Measurements from ENCODE around the gene PPIF.

Gene PPIF

DNA sequence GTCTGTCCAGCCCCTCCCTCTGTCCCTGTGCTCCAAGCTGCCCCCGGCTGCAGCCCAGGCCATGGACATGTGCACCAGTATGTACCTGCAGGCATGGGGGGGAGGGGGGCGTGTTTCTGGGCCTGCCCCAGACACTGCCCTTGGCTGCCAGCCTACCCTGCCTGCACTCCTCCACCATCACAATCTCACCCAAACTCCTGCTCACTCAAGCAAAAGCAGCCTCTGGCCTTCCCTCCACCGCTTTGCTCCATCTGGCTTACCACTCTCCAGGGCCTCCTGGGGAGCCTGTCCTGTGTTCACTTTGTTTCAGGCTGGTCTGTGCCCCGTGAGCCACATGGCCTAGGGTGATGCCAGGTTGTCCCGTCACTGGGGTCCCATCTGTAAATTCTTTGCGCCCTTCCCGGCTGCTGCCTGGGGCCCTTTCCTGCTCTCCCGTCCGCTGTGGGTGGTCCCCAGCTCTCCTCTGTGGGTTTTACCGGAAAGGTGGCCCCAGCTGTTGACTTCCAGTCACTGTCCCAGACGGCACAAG, 33.3 kb upstream of the PPIF start:
- DNase-seq: no peak

DNA sequence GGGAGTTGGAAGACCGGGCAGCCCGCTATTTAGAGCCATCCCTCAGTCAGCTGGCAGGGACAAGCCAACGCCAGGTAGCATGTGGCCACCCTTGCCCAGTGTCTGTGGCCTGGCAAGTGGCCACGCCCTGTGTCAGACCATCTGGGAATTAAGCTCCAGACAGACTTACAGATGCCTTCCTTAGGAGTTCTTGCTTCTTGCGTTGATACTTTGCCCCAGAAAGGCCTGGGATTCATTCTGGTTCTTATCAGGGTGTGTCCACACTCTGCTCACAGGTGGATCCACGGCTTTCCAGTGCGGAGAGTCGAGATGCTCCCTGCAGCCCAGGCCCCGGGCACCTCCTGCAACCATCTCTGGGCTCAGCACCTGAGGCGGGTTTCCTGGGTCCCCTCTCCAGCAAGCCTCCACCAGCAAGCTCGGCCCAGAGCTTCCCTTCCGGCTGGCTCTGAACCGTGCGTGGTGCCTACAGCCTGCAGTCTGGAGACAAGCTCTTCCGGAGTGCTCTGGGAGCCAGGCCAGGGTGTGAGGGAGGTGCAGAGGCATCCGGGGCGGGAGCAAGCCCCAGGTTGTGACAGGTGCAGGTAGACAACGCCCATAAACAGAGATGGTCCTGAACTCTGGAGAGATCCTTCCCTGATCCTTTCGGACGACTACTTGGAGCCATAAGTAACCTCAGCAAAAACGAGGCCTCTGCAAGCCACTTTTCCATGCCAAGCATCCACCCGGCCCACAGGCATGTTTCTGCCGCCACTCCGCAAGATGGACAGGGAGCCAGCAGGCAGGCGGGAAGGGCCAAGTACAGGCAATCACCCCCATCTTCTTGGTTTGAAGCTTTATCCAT, 32.3 kb upstream of the PPIF start:
- no peak for DNase-seq

- no peak for DNase-seq
Observed at GRCh38 chr10:79315602-79315920, 31.7 kb upstream of the PPIF start.

DNA sequence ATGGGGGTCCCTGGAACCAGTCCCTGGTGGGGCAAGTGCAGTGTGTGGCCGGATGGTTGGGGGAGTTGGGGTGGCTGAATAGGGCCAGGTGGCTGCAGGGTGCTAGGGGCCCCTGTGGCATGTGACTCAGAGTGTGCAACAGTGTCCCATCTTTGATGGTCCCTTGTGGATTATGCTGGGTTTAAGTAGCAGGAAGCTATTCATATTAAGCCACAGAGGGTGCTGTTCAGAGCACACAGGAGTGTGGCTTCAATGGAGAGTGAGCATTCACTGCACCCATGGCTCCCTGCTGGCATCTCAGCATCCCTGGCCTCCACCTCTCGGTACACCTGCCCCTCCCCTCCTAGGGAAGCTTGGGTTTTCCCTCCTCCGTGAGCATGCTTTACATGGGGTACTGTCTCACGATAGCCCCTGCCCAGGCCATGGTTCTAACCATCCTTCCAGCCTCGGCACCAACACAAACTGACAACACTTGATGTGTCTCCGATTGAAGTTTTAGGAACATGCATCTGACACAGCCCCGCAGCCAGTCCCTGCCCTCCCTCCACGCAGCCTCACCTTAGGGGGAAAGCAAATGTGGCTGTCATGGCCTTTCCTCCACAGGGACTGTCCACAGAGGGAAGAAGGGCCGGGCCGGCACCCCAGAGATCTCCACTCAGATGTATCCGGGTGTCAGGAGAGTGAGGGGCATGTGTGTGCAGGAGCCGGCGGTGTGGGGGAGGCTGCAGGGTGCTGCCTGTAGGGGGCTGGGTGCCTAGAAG, 30.4 kb upstream of the PPIF start:
- DNase-seq: no peak

- DNase-seq: no peak
Observed at GRCh38 chr10:79318369-79318768, 28.9 kb upstream of the PPIF start.

GRCh38 chr10:79319115-79319771, 28.0 kb upstream of the PPIF start:
- DNase-seq: no peak

DNA sequence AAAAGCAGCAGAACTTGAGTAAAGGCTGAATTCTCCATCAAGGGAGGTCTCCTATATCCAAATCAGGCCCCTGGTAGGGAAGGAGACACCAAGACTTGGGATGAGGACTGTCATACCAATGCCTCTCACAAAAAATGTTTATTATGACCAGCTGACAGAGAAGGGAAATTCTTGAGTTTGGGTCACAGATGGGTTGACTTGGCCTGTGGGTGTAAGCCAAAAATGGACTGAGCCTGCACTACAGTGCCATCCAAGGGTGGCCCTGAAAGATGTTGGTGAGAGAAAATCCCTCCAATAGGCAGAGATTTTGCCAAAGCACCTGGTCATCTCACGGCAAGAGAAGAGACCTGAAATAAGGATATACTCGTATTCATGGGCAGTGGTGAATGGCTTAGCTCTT, 27.0 kb upstream of the PPIF start:
- DNase-seq: no peak

- no peak for DNase-seq
Observed at GRCh38 chr10:79320820-79321493, 26.3 kb upstream of the PPIF start.

DNA sequence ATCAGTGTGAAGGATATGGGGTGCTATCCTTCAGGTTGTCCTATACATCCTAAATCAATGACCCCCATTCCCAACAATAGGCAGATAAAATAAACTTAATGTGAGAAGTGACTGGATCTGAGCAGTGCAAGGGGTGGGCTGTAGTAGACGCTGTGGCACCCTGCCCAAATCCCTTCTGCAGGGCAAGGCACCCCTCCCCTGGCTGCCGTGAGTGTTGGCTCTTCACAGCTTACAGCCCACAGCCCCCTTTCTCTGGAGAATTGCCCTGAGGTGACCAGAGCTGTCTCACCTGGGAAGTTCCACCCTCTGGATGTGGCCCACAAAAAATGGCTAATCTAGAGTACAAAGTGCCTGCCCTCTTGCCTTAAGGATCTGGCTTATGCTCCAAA, 25.8 kb upstream of the PPIF start:
- no peak for DNase-seq

- no peak for DNase-seq
Observed at GRCh38 chr10:79321951-79322350, 25.3 kb upstream of the PPIF start.

GRCh38 chr10:79322616-79323543, 24.4 kb upstream of the PPIF start:
- DNase-seq: peak; percentile 87

GRCh38 chr10:79323602-79324001, 23.7 kb upstream of the PPIF start:
- no peak for DNase-seq

- DNase-seq: no peak
Observed at GRCh38 chr10:79324032-79324695, 23.1 kb upstream of the PPIF start.

GRCh38 chr10:79326361-79327089, 20.7 kb upstream of the PPIF start:
- no peak for DNase-seq

GRCh38 chr10:79327090-79327457, 20.2 kb upstream of the PPIF start:
- DNase-seq: no peak

DNA sequence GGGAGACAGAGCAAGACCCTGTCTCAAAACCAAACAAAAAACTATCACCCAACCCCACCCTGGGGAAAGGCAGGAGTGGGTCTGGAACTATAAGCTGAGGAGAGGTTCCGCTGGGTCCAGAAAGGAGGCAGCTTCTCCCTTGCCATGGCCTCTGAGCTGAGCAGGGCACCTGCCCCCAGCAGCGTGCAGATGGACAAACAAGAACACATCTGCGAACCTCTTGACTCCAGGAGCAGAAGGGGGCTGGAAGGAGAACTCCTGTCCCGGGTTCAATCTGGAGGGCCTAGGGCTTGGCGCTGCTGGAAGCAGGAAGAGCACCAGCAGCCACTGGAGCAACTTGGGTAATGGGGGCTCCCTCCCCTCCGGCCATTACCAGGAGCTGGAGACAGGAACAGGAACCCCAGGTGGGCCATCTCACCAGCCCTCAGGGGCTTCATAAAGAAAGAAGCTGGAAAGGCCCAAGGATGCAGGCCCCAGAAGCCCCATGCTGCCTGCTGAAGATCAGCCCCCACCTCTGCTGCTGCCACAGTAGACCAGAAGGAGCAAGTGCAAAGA, 19.0 kb upstream of the PPIF start:
- no peak for DNase-seq

GRCh38 chr10:79328737-79329504, 18.3 kb upstream of the PPIF start:
- no peak for DNase-seq

DNA sequence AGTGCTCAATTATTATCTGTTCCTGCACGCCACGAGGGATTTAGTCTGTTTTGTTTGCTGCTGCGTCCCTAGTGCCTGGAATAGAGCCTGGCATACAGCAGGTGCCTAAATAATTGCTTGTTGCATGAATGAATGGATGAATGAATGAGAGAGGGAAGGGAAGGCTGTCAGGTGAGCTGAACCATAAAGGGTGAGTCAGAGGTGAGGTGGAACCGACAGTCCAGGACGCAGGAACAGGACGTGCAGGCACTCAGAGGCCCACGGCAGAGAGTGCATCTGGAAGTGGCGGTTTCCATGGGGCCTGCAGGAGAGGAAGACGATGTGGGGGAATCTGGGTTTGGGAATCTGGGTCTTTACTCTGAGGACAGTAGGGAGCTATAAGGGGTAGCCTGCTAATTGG, 17.7 kb upstream of the PPIF start:
- no peak for DNase-seq

DNA sequence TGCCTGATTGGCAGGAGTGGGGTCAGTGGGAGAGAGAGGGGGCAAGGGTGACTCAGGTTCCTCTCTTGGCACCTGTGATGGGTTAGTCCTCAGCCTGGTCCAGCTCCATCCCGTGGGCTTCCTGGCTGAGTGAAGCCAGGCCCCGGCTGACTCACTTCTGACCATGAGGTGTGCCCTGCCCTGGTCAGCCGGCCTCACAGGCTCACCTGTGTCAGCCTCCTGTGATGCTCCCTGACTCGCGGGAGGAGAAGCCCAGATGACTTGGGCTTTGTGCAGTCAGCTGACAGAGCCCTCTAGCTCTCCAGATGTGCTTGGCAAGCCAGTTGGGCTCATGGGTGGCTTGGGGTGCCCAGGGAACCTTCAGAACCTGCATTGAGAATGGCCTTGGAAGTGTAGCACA, 16.0 kb upstream of the PPIF start:
- DNase-seq: no peak

GRCh38 chr10:79331709-79332108, 15.6 kb upstream of the PPIF start:
- peak; percentile 76 for DNase-seq

Measured in central memory CD4-positive, alpha-beta T cell (primary cell).